Activated CD4-positive, alpha-beta T cell treated with anti-CD3 and anti-CD28 coated beads for 24 hours (primary cell): ENCODE data around the gene DAB2.

Source experiments
- DNase-seq, 2 donors: peaks; one replicate each; pipeline ENCODE4 v3.0.0-alpha.2; 2020; ENCODE audit warnings: low read depth in 2 of 2

Gene DAB2

DNA sequence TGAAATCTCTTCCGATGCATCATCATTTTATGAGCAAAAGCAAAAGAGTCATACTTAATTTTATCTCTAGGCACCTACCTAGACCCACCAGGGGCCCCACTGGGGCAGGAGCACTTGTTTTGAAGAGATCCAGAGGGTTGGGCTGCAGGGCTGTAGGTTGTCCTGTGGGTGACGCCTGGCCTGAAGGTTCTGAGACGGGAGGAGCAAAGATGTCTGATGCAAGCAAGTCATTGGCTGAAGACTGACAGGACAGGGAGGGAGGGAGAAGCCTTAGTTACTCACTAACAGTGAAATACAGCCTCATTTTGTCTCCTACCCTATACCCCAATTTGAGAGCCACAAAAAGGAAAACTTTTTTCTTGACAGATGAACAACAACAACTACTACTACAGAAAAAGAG, 43.4 kb downstream of the DAB2 start:
- DNase-seq = no peak

DNA sequence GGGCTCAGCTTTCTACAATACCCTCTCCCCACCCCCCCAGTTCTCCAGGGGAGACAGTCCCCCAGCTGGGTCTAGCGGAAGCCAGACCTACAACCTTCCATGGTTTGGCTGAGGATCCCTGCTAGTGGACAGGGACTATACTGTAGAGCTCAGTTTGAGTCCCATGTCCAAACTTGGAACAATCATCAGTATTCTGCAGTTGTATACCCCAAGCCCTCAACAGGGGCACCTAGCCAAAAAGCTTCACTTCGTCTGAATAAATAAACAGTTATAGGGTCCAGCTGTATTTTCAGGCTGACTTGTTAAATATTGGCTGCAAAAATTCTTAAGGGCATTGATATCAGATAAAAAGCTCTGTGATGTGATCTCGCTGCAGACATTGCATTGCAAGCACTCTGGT, 45.1 kb downstream of the DAB2 start:
- no peak for DNase-seq

DNA sequence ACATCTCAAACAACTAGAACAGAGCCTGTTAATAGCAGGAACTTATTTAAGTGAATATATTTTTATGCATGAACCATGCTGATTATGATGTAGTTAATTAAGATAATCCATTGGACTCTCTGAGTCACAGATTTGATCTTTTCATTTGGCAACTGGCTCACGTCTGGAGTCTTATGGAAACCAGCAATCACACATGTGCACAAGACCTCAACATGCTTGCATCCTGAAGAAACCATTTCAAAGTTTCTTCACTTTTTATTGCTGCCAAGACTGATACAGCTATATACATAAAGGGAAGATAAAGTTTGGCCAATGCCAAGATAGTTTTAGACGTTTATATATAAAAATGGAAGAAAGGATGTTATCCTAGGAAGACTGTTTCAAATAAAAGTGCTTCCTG, 47.2 kb downstream of the DAB2 start:
- no peak for DNase-seq

DNA sequence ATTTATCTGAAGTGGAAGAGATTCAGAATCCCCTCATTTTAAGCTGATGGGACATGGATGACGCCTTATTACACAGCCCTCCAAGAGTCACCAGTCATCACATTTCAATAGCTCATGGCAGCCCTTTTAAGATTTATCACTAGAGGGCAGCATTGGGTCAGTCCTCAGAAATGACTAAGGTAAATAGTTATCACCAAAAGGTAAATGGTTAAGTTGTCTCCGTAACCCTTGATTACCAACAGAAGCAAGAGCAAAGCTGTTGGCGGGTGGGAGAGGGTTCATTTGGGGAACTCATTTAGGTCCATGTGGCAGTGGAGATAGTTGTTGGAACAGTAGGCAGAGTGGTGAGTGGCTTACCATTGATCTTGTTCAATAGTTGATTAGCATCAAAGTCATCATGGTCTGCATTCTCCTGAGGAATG, 48.5 kb downstream of the DAB2 start:
- peak; percentile 2 to 16 for DNase-seq

DNA sequence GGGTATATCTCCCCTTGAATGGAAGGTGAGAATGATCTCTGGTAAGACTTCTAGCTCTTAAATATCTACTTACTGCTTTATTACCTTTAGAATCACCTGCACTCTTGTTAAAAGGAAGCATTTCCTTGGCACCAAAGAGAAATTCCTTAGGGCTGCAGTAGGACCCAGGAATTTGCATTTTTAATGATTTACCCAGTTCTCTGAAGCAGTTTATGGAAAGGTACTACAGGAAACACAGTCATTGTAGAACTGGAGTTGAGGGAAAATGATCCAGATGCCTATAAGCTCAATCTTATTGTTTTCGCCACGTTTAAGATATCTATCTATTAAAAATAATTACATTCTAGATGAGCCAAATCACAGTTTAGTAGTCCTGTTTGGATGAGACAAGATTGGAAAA, 51.0 kb downstream of the DAB2 start:
- DNase-seq = no peak

DNA sequence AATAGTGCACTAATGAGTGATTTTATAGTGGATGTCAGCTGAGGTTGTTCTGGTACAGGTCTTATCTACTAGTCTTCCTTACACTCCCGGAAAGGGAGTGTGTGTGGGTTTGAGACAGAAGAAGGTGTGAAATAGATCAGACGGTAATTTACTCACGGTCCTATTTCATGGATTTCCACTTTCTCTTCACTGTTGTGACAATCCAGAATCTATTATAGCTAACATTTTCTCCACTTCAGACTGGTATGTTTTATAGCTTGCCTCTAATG, 53.5 kb downstream of the DAB2 start:
- no peak for DNase-seq

DNA sequence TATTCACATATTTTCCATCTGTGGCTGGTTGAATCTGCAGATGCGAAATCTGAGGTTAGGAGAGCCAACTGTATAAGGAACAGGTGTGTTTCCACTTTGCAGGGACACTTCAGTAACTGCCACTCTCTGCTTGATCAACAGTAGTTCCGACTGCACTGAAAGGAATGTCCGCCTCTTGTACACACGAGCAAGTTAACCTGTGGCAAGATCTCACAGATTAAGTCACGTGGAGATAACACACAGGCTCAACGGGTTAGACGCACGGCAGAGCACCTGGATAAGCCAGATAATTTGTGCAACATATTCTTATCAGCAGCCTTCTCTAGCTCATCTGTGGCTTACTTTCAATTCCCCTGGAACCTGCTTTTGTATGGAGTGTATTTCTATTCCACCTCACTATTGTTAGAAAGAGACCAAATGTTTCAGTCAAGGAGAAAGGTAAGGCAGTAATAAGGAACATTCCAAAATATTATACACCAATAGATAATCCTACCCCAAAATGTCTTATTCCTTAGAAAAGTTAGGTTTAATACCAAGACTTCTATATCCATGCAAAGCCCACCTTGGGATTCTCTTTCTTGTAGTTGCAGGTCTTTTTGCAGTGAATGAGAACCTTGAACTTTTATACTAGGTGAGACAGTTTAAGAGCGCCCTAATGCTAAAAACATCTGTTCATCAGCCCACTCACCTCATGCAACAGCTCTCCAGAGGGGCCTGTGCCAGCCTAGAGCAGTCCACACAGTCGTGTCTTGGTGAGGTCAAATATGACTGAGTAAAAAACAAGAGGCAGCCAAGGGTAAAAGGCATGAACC, 54.0 kb downstream of the DAB2 start:
- DNase-seq = no peak

DNA sequence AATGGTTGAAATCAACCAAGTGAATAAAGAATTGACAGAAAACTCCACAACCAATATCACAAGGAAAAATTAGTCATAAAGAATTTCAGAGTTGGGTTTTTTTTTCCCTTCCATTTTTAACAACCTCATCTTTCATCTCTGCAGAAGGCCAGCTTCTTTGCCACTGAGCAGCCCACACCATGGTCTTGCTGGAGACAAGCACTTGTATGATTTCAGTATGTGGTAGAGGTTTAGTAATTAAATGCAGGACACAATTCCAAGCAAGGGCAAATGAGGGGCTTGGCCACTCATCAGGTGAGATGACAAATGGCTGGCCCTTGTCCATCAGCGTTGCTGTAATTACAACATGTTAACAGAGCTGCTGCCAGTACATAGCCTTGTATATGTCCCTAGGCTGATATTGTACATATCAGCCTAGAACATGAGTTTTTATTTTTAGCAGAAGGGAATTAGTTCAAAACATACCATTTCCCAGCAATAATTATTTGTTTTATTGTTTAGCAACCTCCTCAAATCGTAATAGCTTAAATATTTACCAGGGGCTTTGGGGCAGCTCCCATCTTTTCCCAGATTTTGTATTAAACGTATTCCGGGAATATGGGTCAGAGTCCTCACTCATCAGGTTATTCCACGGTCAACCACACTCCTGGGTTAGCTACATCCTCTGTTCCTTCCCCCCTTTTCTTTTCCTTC, 55.5 kb downstream of the DAB2 start:
- DNase-seq = no peak

DNA sequence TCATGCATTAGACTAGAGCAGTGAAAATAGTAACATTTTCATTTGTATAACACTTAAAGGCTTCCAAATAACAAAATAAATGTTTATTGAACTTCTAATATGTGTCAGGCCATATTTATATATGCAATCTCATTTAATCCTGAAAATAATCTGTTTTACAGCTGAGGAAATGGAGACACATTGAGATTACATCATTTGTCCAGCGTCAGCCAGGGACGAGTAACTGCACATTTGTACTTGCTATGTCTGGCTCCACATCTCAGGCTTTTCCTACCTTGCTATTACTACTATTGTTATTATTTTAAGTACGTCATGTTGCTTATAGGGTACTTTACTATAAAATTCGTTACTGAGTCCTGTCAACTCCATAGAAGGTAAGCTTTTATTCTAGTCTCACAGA, 56.7 kb downstream of the DAB2 start:
- DNase-seq = no peak

DNA sequence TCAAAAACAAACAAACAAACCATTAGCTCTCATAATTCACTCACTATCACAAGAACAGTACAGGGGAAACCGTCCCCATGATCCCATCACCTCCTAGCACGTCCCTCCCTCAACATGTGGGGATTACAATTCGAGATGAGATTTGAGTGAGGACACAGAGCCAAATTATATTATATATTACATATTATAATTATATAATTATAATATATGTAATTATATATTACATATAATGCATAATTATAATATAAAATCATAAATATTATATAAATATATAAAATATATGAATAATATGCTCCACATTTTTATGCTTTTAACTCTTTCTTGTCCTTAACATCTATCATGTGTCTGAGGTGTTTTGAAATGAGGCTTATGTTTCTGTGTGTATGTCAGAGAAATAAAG, 57.1 kb downstream of the DAB2 start:
- DNase-seq = no peak

DNA sequence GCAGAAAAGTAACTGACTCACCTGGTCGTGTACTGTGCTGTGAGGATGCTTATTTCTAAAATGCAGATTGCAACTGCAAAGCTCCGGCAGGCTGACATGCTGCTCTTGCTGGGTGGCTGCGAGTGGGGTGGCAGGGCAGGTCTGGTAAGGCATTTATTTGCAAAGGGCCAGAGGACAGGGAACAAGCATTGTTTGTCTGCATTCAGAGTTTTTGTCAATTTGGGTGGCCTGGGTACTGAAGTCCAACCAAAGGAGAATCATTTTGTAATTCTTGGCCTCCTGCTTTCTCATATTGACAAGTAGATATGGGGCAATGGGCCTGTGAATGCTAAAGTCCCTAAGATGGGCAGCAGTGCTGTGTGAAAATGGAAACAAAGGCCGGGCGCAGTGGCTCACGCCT, 60.4 kb downstream of the DAB2 start, which contains the start of gene C9:
Gene C9 (minus strand): TSS at position 129 of the 400 bp plus-strand sequence. CDS start 31 bp downstream, at position 98.
- DNase-seq = no peak

DNA sequence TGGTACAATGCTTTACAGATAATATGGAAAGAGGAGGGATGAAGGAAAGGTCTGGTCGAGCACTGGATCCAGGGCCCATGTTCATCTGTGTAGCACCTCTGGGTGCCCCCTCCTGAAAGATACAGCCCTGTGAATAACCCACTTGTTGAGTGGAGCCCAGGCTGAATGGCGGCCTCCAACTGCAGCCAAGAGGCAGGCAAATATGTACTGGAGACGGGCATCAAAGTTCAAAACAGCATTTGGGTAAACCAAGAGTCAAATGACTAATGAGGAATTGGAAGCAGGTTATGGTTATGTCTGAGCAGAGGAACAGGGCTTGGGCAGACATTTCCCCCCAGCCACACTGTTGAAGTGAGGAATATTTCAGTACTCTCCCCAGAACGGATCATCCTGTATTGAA, 61.6 kb downstream of the DAB2 start:
- no peak for DNase-seq

DNA sequence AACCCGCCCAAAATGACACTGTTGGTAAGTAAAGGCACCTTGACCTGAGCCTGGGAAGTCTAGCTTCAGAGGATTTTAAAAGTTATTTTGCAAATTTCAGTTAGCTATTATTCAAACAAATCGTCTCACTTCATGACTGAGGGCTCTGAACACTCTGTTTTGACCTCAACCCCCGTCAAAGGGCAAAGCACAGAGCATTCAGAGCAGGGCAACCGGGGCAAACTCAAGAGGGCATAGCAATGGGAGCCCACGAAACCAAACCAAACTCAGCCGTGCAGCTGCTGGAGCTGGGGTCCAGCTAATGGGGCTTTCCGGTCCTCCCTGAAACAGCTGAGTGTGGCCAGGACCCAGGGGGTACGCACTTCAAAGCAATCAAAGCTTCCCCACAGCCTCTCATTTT, 62.1 kb downstream of the DAB2 start:
- DNase-seq = no peak

DNA sequence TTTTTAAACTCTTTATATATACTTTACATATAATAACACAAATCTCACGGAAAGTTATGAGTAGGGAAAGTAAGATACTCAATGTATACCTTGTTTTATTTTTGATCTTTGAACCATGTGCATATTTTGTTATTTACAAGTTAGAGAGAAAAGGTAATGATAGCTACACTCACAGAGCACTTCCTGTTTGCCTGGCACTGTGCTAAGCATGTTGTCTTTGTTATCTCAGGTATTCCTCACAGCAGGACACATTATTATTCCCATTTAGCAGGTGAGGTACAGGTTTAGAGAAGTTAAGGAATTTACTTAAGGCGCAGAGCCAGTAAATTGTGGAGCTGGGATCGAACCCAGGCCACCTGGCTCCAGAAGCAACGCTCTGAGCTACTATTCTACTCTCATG, 63.5 kb downstream of the DAB2 start:
- no peak for DNase-seq

DNA sequence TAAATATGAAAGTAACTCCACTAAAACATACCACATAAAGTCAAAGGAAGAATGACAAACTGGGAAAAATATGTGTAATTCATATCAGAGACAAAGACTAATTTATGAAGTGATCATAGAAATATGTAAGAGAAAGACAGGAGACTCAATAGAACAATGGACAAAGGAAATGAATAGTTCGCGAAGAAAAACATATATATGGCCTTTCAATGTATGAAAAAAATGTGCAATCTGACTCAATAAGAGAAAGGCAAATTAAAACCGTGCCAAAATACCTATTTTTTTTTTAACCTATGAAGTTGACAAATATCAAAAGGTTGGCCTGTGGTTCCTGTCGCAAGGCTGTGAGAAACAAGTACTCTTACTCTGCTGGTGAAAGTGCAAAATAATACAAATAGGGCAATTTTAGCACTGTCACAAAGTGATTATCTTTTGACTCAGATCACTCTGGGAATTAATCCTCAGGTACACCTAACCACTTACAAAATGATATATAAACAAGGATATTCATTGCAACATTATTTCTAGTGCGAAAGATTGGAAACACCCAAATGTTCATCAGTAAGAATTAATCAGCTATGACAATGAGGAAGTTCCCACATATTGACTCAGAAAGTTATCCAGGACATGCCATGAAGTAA, 64.2 kb downstream of the DAB2 start:
- DNase-seq = no peak

DNA sequence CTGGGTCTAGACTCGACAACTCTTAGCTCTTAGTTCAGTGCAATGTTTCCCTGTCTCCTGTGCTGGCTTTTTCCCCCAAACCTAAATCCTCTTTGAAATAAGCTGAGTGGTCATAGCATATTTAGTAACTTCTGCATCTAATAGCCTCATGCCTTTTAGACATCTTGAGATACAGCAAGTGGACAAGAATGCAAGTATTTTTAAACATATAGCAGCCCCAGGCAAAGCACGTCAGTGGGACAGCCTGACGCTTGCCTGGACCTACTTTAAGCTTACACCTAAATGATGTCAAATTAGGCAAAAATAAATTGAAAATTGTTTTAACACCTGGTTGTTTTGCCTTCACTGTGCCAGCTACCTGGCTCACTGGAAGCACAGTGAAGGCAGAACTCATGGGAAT, 68.5 kb downstream of the DAB2 start:
- no peak for DNase-seq

DNA sequence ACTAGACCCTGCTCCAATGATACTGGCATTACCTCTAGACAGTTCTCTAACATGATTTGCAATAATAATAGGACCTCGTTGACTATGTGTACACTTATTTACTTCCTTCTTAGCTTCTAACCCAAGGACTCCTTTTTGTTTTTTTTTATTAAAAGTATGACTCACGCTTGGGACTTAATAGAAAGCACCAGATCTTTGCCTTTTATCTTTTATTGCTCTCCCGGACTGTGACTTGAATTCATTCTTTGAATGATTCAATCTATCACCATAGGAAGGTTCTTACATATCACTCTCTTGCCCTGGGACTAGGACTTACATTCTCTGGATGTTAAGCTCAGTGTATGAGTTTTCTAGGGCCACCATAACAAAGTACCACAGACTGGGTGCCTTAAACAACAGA, 69.5 kb downstream of the DAB2 start:
- no peak for DNase-seq

DNA sequence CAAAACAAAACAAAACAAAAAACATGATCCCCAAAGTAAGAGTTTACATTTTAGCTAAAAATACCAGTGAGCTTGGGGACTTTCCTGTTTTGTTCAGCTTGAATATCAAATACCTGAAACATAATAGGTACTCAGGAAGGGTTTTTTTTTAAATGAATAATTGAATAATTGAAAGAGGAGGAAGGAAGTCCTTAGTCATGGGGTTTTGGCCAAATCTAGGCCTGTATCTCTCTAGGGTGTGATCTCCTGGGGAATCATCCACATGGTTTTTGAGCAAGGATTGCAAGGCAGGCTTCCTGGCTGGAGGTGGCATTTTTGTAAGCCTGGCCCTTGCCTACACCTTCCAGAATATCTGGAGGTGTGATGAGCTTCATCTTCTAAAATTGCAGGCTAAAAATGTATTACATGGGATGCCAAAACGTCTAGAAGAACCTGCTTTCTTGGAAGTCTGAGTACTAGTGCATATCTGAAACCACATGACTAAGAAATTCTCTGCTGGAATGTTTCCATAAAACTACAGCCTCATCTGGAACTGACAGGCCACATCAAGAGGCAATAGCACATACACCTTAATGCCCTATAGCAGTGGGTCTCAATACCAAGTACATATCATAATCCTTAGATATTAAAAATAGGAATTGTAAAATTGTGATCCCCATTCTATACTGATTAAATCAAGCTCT, 70.9 kb downstream of the DAB2 start:
- DNase-seq = no peak

DNA sequence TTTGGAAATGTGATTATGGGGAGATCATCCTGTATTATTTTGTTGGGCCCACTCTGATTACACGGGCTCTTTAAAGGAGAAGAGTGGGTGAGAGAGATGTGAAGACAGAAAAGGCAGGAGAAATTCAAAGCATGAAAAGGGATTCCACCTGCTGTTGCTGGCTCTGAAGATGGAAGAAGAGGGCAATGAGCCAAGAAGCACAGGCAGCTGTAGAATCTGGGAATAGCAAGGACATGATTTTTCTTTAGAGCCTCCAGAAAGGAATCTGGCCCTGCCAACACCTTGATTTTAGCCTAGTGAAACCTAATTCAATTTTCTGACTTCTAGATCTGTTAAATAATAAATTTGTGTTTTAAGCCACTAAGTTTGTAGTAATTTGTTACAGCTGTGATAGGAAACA, 71.8 kb downstream of the DAB2 start:
- no peak for DNase-seq

DNA sequence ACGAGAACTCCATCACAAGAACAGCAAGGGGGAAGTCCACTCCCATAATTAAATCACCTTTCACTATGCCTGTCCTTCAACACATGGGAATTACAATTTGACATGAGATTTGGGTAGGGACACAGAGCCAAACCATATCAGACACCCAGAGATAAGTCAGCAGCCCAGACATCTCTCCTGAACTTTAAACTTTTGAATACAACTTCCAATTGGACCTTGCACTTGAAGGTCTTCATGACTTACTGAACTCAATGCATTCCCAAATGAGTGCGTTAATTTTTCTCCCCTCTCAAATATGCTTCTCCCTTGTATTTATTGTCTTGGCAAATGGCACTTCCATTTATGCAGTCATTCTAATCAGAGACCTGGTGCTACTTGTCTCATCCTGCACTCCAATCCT, 72.6 kb downstream of the DAB2 start:
- DNase-seq = no peak

DNA sequence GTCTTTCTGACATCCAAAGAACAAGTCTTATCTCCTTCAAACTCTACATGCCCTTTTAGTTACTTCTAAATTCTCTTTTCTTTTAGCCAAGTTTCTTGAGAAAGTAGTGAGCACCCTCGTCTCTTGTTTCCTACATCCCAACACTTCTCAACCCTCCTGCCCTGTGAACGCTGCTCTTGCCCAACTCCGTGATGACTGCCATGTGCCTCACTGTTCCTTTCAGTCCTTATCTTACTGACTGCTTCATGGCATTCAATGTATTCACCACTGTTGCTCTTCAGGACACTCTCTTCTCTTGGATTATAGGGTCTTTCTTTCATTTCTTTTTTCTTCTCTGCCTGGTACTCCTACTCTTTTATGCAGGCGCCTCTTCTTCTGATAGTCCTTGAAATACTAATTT, 75.3 kb downstream of the DAB2 start:
- no peak for DNase-seq

DNA sequence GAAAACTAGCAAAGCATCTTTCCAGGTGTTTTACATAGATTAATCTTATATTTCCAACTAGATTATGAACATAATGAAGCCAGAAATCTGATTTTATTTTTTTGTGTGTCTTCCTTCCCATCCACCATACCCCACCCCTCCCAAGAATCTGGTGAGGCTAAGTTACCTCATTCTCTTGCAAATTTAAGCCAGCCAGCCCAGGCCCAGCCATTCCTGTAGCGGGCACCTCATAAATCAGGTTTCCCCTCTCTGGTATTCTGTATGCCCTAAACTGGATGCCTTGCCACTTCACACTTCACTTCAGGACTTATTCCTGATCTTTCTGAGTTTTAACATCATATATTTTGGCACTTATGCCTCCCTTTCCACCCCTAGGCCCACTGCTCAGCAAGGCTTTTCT, 82.3 kb downstream of the DAB2 start:
- no peak for DNase-seq

DNA sequence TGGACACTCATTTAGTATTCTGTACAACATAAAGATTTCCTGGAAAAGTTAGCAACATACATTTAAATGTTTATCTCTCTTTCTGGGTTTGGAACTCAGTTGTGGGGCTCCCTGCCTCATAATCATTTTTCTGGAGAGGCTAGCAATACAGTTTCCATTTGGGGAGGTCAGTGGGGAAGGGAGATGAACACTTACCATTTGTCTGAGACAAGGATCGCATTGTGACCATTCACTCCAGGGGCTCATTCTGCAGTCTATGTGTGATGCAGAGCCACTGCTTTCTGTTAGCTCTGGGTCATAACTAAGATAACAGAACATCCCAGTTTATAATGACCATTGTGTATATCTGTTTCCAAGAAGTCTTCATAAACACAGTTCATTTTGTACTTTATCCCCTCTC, 82.9 kb downstream of the DAB2 start:
- DNase-seq = no peak
